ENCODE measurements around the gene CTSZ. TPM values are rescaled to one million over a fixed set of nuclear protein-coding genes. Genes with fewer than 3 reads are reported as not detected.
A peak's percentile ranks its signal among the peaks of the same experiment; 100 is the strongest.

Gene CTSZ
- total RNA-seq, 1 donor from 2014 or later: 61.4 TPM

DNA sequence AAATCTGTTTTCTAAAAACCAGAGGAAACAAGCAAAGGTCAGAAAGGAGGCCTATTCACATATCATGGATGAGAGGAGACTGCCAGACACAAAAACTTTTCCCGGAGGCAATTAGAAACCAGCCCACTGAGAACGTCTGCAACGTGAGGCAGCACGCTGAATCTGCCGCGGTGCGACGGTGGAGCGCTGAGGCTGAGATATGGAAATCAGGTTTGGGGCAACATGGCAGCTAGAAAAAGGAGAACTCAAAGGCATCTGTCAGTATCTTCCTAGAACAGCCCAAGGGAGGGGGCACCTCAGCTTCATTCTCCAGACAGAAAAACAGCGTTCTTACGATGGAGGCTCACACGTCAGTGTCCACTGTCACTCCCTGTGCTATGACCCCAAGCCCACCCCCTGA lies 30.3 kb upstream of the CTSZ start:
- Mint-ChIP-seq H3K36me3 (ENCODE audit: insufficient read depth) (peaks cover 14% of the 10 kb centered on the region), H3K27me3 (no peaks in the 10 kb centered on the region), H3K4me1 (ENCODE audit: low read depth) (peaks cover 18% of the 10 kb centered on the region), H3K9me3 (ENCODE audit: low read depth) (no peaks in the 10 kb centered on the region), H3K4me3 (ENCODE audit: low read depth) (no peak overlapping the region), H3K27ac (no peak overlapping the region)
- TF ChIP-seq, protein P1, sequence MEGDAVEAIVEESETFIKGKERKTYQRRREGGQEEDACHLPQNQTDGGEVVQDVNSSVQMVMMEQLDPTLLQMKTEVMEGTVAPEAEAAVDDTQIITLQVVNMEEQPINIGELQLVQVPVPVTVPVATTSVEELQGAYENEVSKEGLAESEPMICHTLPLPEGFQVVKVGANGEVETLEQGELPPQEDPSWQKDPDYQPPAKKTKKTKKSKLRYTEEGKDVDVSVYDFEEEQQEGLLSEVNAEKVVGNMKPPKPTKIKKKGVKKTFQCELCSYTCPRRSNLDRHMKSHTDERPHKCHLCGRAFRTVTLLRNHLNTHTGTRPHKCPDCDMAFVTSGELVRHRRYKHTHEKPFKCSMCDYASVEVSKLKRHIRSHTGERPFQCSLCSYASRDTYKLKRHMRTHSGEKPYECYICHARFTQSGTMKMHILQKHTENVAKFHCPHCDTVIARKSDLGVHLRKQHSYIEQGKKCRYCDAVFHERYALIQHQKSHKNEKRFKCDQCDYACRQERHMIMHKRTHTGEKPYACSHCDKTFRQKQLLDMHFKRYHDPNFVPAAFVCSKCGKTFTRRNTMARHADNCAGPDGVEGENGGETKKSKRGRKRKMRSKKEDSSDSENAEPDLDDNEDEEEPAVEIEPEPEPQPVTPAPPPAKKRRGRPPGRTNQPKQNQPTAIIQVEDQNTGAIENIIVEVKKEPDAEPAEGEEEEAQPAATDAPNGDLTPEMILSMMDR (IDR thresholded peaks at IDR 0.05; ENCODE audit: unreplicated experiment): no peak
- DNase-seq (ENCODE audit: low spot score, unreplicated experiment): no peak

DNA sequence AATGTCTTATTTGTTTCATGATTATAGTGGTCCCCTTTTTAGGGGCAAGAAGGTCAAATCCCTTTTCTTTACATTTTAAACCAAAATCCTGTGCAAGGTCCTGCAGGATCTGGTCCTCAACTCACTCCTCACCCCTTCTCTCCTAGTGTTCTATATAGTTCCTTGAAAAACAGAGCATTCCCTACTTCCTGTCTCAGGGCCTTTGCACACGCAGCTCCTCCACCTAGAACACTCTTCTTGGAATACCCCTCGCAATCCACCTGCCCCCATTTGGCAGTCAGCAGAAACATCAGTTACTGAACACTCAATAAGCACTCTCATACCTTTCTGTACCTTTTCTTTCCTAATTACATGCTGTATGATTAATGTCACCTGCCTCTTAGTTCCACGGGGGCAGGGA lies 28.3 kb upstream of the CTSZ start:
- H3K27me3 Mint-ChIP-seq: no peaks in the 10 kb centered on the region
- DNase-seq (ENCODE audit: low spot score, unreplicated experiment): no peak
- H3K27ac Mint-ChIP-seq: peak overlapping the region; percentile 13
- H3K4me1 Mint-ChIP-seq (ENCODE audit: low read depth): peaks cover 13% of the 10 kb centered on the region
- peaks cover 12% of the 10 kb centered on the region for H3K36me3 Mint-ChIP-seq (ENCODE audit: insufficient read depth)
- no peak overlapping the region for H3K4me3 Mint-ChIP-seq (ENCODE audit: low read depth)
- TF ChIP-seq, protein P1 (IDR thresholded peaks at IDR 0.05; ENCODE audit: unreplicated experiment): no peak
- H3K9me3 Mint-ChIP-seq (ENCODE audit: low read depth): no peaks in the 10 kb centered on the region

DNA sequence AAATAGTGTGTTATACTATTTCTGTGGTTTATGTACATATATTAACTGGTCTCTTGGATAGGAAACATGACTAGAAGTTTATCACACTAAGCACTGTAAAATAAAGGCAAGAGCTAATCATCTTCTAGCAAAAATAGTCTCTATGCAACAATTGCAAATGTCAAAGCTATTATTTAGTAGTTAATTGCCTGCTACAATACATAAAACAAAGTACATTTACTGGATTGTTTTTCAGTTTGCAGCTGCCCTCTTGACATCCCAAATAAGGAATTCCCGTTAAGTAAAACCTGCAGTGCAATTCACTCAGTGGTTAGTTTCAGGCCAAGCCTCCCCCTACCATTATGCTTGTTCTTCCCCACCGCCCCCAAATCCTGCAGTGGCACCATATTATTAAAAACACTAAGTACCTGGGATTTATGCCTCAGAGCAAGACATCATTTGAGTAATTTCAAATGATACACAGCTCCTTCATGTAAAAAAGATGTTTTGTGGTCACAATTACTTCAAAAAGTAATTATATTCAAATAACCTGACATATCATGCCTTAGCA lies 26.6 kb upstream of the CTSZ start:
- no peak overlapping the region for H3K27ac Mint-ChIP-seq
- no peak overlapping the region for H3K4me3 Mint-ChIP-seq (ENCODE audit: low read depth)
- TF ChIP-seq, protein P1 (IDR thresholded peaks at IDR 0.05; ENCODE audit: unreplicated experiment): no peak
- peaks cover 18% of the 10 kb centered on the region for H3K4me1 Mint-ChIP-seq (ENCODE audit: low read depth)
- peaks cover 17% of the 10 kb centered on the region for H3K36me3 Mint-ChIP-seq (ENCODE audit: insufficient read depth)
- H3K27me3 Mint-ChIP-seq: no peaks in the 10 kb centered on the region
- no peaks in the 10 kb centered on the region for H3K9me3 Mint-ChIP-seq (ENCODE audit: low read depth)
- DNase-seq (ENCODE audit: low spot score, unreplicated experiment): no peak

DNA sequence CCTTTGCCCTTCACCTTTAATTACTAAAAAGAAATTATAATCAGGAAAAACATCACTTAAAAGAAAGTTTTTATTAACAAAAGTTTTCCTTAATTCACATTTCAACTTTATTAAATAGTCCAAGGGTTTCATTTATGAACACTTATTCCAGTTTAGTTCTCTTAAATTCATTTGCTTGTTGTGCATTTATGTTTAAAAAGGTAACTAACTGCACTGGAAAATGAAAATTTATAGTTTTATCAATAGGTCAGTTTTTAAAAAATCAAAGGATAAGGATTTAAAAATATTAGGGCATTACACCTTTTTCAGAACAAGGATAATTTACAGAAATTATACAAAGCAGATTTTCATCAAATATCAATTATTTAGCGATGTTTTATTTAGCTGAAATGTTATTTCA lies 26.0 kb upstream of the CTSZ start:
- TF ChIP-seq, protein P1 (IDR thresholded peaks at IDR 0.05; ENCODE audit: unreplicated experiment): no peak
- no peak for DNase-seq (ENCODE audit: low spot score, unreplicated experiment)
- H3K36me3 Mint-ChIP-seq (ENCODE audit: insufficient read depth): peaks cover 17% of the 10 kb centered on the region
- H3K4me3 Mint-ChIP-seq (ENCODE audit: low read depth): peak overlapping the region; percentile 93
- no peaks in the 10 kb centered on the region for H3K27me3 Mint-ChIP-seq
- H3K9me3 Mint-ChIP-seq (ENCODE audit: low read depth): no peaks in the 10 kb centered on the region
- peaks cover 21% of the 10 kb centered on the region for H3K4me1 Mint-ChIP-seq (ENCODE audit: low read depth)
- peak overlapping the region; percentile 88 for H3K27ac Mint-ChIP-seq

DNA sequence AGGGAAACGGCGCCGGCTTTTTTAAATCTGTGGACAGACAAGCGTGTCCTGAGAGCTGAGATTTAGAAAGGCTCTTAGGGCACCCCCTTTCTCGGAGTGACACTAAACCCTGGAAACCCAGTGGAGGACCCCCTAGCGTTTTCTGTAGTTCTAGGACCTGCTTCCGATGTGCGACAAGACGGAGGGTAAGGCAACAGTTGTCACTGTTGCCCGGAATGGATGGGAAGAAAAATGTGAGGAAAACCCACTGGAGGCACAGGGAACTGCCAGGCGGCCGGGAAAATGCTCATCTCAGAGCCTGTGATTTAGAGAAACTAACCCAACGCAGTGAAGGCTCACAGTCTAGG lies 25.6 kb upstream of the CTSZ start:
- Mint-ChIP-seq H3K9me3 (ENCODE audit: low read depth) (no peaks in the 10 kb centered on the region), H3K4me1 (ENCODE audit: low read depth) (peaks cover 24% of the 10 kb centered on the region), H3K36me3 (ENCODE audit: insufficient read depth) (peaks cover 17% of the 10 kb centered on the region), H3K27ac (peak overlapping the region; percentile 88), H3K4me3 (ENCODE audit: low read depth) (peak overlapping the region; percentile 93), H3K27me3 (no peaks in the 10 kb centered on the region)
- no peak for DNase-seq (ENCODE audit: low spot score, unreplicated experiment)
- TF ChIP-seq, protein P1 (IDR thresholded peaks at IDR 0.05; ENCODE audit: unreplicated experiment): peak; percentile 27
